ENCODE measurements around the gene GMDS. TPM values are rescaled to one million over a fixed set of nuclear protein-coding genes. Genes with fewer than 3 reads are reported as not detected.

Gene GMDS
- total and polyA plus RNA-seq, 2 of the 8 experiments (the other 6 are each of a cell fraction or from before 2014, with no cell fraction given) = 16.8 to 50.0 TPM

- 3% methylated on average over 23 of the region's 40 CpGs; no CpG with 5 or more reads in 1 of the 2 experiments for WGBS, 2 experiments (ENCODE audit: extremely low coverage in 1 of 2, insufficient coverage in 1 of 2, insufficient read length in 1 of 2, insufficient replicate concordance in 2 of 2, low coverage in 1 of 2, low lambda C conversion rate in 2 of 2, missing lambda C conversion rate in 1 of 2)
- no peak overlapping the region for H2AFZ ChIP-seq (ENCODE audit: low read length)
- FAIRE-seq = no peak
- peaks cover 0 to 12% (median 0%) of the 10 kb centered on the region in 4 experiments; a peak in 1 of 8 replicates for H3K36me3 ChIP-seq (ENCODE audit: control insufficient read depth in 2 of 4, insufficient read depth in 4 of 4, low read length in 3 of 4)
- no peak overlapping the region for H3K14ac ChIP-seq (ENCODE audit: insufficient read length)
- H3K4me3 ChIP-seq (ENCODE audit: extremely low read depth in 1 of 4, insufficient read depth in 2 of 4, low read depth in 3 of 4, low read length in 4 of 4) = peak overlapping the region in 1 of 4 experiments; percentile 57; a peak in 2 of 8 replicates
- H3K18ac ChIP-seq (ENCODE audit: extremely low read depth, low read length) = no peak overlapping the region
- no peak overlapping the region for H2BK5ac ChIP-seq (ENCODE audit: low read depth, low read length)
- H3K27me3 ChIP-seq (replicated peaks in 1 of 4; ENCODE audit: control insufficient read depth in 3 of 4, extremely low read depth in 1 of 4, insufficient read depth in 3 of 4, low read length in 3 of 4) = peaks cover 98 to 100% (median 100%) of the 10 kb centered on the region in 4 experiments
- H3K27ac ChIP-seq (ENCODE audit: low read depth, low read length) = no peak overlapping the region
- peaks cover 0 to 22% (median 14%) of the 10 kb centered on the region in 4 experiments; a peak in 6 of 7 replicates for H3K4me1 ChIP-seq (replicated peaks in 1 of 4; ENCODE audit: control insufficient read depth in 3 of 4, insufficient read depth in 4 of 4, low read length in 3 of 4)
- no peaks in the 10 kb centered on the region for H3K79me1 ChIP-seq (ENCODE audit: low read depth, low read length)
- H4K20me1 ChIP-seq (replicated peaks in 1 of 2; ENCODE audit: control insufficient read depth in 1 of 2, insufficient read depth in 2 of 2, low read length in 2 of 2) = peaks cover 37 to 45% of the 10 kb centered on the region in 2 experiments
- DNase-seq (ENCODE audit: low read depth in 1 of 2, low spot score in 2 of 2) = no peak
- no peak overlapping the region for H4K5ac ChIP-seq (ENCODE audit: insufficient read length, low read depth, low read length)
- POLR2A ChIA-PET (ENCODE audit: partially characterized antibody) = interaction anchor here (1.6 to 3.4 kb wide), 2 partner anchors 8 to 12 kb away, joined by 7 to 13 read pairs; no protein-coding TSS in a partner anchor
- CTCF ChIA-PET (ENCODE audit: partially characterized antibody) = interaction anchor here (0.8 to 2.6 kb wide), 4 partner anchors 8 to 14 kb away, joined by 3 to 13 read pairs (median 4); no protein-coding TSS in a partner anchor
- H3K23ac ChIP-seq (ENCODE audit: insufficient read length) = no peak overlapping the region
- H3K9ac ChIP-seq (replicated peaks in 1 of 4; ENCODE audit: extremely low read depth in 1 of 4, low read depth in 3 of 4, low read length in 3 of 4) = no peak overlapping the region
- H4K91ac ChIP-seq (replicated peaks; ENCODE audit: insufficient read length, low read length) = no peak overlapping the region
- H2BK12ac ChIP-seq (ENCODE audit: low read depth, low read length) = no peak overlapping the region
- no peak overlapping the region for H2BK20ac ChIP-seq (ENCODE audit: low read length)
- no peaks in the 10 kb centered on the region for H3K79me2 ChIP-seq (ENCODE audit: control insufficient read depth in 1 of 2, insufficient read depth in 2 of 2, low read length in 2 of 2)
- no peak overlapping the region for H3K4ac ChIP-seq (replicated peaks; ENCODE audit: insufficient read length, low read depth, low read length)
- H2BK120ac ChIP-seq (replicated peaks; ENCODE audit: low read depth, low read length) = no peak overlapping the region
- H2AK5ac ChIP-seq (ENCODE audit: low read depth, low read length) = no peak overlapping the region
- H3K4me2 ChIP-seq (ENCODE audit: insufficient read depth in 1 of 2, low read depth in 2 of 2, low read length in 2 of 2) = peak overlapping the region; percentile 59 to 87
- no peak overlapping the region for H3K56ac ChIP-seq (replicated peaks; ENCODE audit: insufficient read length, low read depth, low read length)
- no peak overlapping the region for H2BK15ac ChIP-seq (ENCODE audit: low read length)
- H4K8ac ChIP-seq (ENCODE audit: extremely low read depth, insufficient read depth, low read length) = no peak overlapping the region
- peaks cover 11% of the 10 kb centered on the region; the same call in 1 of the 2 replicates for H3K23me2 ChIP-seq (ENCODE audit: low read depth, low read length)
- H3K9me3 ChIP-seq (ENCODE audit: insufficient read depth in 2 of 2, low read depth in 1 of 2, low read length in 1 of 2) = no peaks in the 10 kb centered on the region
- TF ChIP-seq ZNF274 (IDR thresholded peaks at IDR 0.05; ENCODE audit: borderline replicate concordance, extremely low read depth, low read length) (no peak), TBP (IDR thresholded peaks at IDR 0.05; ENCODE audit: low read depth, low read length) (no peak), RNF2 (IDR thresholded peaks at IDR 0.05; ENCODE audit: borderline replicate concordance, low read depth, low read length, missing control alignments, poor library complexity, severe bottlenecking) (peak; percentile 66), BCL11A (IDR thresholded peaks at IDR 0.05; ENCODE audit: low read depth in 2 of 2, low read length in 2 of 2) (no peak), BRCA1 (IDR thresholded peaks at IDR 0.05; ENCODE audit: low read depth, low read length) (no peak), KDM1A (IDR thresholded peaks at IDR 0.05; ENCODE audit: borderline replicate concordance, low read length) (no peak), SIRT6 (IDR thresholded peaks at IDR 0.05; ENCODE audit: low read length) (no peak), EGR1 (IDR thresholded peaks at IDR 0.05; ENCODE audit: borderline replicate concordance, low read depth, low read length) (no peak), CHD2 (IDR thresholded peaks at IDR 0.05; ENCODE audit: low read length) (no peak), SUZ12 (IDR thresholded peaks at IDR 0.05; ENCODE audit: low read length) (peak; percentile 11; the same call in 1 of the 2 replicates), USF2 (IDR thresholded peaks at IDR 0.05; ENCODE audit: low read length) (no peak)
- TF ChIP-seq, protein P1, sequence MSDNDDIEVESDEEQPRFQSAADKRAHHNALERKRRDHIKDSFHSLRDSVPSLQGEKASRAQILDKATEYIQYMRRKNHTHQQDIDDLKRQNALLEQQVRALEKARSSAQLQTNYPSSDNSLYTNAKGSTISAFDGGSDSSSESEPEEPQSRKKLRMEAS (IDR thresholded peaks at IDR 0.05) = no peak
These were observed 626.2 kb downstream of the GMDS start for GRCh38 chr6:1619098-1619672.
